Measurements from ENCODE around the gene FBXW12. TPM values are rescaled to one million over a fixed set of nuclear protein-coding genes. Genes with fewer than 3 reads are reported as not detected.

Gene FBXW12
- total and polyA plus RNA-seq, 2 of the 8 experiments (the other 6 are each of a cell fraction or from before 2014, with no cell fraction given), result 0.35 to 0.85 TPM

DNA sequence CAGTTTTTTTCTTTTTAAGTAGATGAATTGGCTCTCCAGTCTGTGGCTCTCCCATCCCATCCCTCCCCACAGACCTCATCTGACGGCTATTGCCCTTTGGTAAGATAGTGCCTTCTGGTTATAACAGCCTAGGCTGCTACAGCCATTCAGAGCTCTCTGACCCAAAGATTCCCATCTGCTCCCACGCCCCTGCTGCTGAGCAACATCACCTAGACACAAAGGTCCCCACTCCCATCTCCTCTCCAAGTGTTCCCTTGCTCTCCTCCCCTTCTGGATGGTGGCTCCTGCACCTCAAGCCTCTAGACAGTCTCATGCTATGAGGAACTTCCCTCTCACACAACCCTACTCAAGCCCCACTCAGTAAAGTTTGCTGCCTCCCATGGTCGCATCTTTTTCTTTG lies 23.7 kb downstream of the FBXW12 start:
- Histone ChIP-seq H3K27ac (ENCODE audit: low read depth, low read length) (no peak overlapping the region), H2BK5ac (ENCODE audit: low read depth, low read length) (no peak overlapping the region), H3K23ac (ENCODE audit: insufficient read length) (no peak overlapping the region), H3K56ac (replicated peaks; ENCODE audit: insufficient read length, low read depth, low read length) (no peak overlapping the region), H3K9me3 (ENCODE audit: insufficient read depth in 2 of 2, low read depth in 1 of 2, low read length in 1 of 2) (no peaks in the 10 kb centered on the region), H4K91ac (replicated peaks; ENCODE audit: insufficient read length, low read length) (no peak overlapping the region), H2BK20ac (ENCODE audit: low read length) (no peak overlapping the region), H3K36me3 (ENCODE audit: control insufficient read depth in 2 of 4, insufficient read depth in 4 of 4, low read length in 3 of 4) (no peaks in the 10 kb centered on the region), H3K14ac (ENCODE audit: insufficient read length) (no peak overlapping the region), H3K27me3 (replicated peaks in 1 of 4; ENCODE audit: control insufficient read depth in 3 of 4, extremely low read depth in 1 of 4, insufficient read depth in 3 of 4, low read length in 3 of 4) (no peaks in the 10 kb centered on the region), H3K4ac (replicated peaks; ENCODE audit: insufficient read length, low read depth, low read length) (no peak overlapping the region), H4K8ac (ENCODE audit: extremely low read depth, insufficient read depth, low read length) (no peak overlapping the region), H3K4me1 (replicated peaks in 1 of 4; ENCODE audit: control insufficient read depth in 3 of 4, insufficient read depth in 4 of 4, low read length in 3 of 4) (peaks cover 0 to 7% (median 4%) of the 10 kb centered on the region in 4 experiments; a peak in 3 of 7 replicates), H2BK12ac (ENCODE audit: low read depth, low read length) (no peak overlapping the region), H3K9ac (replicated peaks in 1 of 4; ENCODE audit: extremely low read depth in 1 of 4, low read depth in 3 of 4, low read length in 3 of 4) (no peak overlapping the region), H3K79me2 (ENCODE audit: control insufficient read depth in 1 of 2, insufficient read depth in 2 of 2, low read length in 2 of 2) (no peaks in the 10 kb centered on the region), H4K5ac (ENCODE audit: insufficient read length, low read depth, low read length) (no peak overlapping the region), H2BK15ac (ENCODE audit: low read length) (no peak overlapping the region), H3K18ac (ENCODE audit: extremely low read depth, low read length) (no peak overlapping the region), H2AFZ (ENCODE audit: low read length) (no peak overlapping the region), H3K23me2 (ENCODE audit: low read depth, low read length) (peaks cover 2% of the 10 kb centered on the region; the same call in 1 of the 2 replicates), H3K4me2 (ENCODE audit: insufficient read depth in 1 of 2, low read depth in 2 of 2, low read length in 2 of 2) (no peak overlapping the region), H4K20me1 (replicated peaks in 1 of 2; ENCODE audit: control insufficient read depth in 1 of 2, insufficient read depth in 2 of 2, low read length in 2 of 2) (peaks cover 2 to 5% of the 10 kb centered on the region in 2 experiments), H2BK120ac (replicated peaks; ENCODE audit: low read depth, low read length) (no peak overlapping the region), H2AK5ac (ENCODE audit: low read depth, low read length) (no peak overlapping the region), H3K4me3 (ENCODE audit: extremely low read depth in 1 of 4, insufficient read depth in 2 of 4, low read depth in 3 of 4, low read length in 4 of 4) (no peak overlapping the region), H3K79me1 (ENCODE audit: low read depth, low read length) (no peaks in the 10 kb centered on the region; the same call in 1 of the 2 replicates)
- WGBS, 2 experiments (ENCODE audit: extremely low coverage in 1 of 2, insufficient coverage in 1 of 2, insufficient read length in 1 of 2, insufficient replicate concordance in 2 of 2, low coverage in 1 of 2, low lambda C conversion rate in 2 of 2, missing lambda C conversion rate in 1 of 2), result 75% methylated on average over 3 of the region's 3 CpGs; no CpG with 5 or more reads in 1 of the 2 experiments
- ChIA-PET CTCF (ENCODE audit: partially characterized antibody) (interaction anchor here (0.6 to 2.5 kb wide), 5 partner anchors 12 to 257 kb away, joined by 3 to 12 read pairs (median 3); no protein-coding TSS in a partner anchor), POLR2A (ENCODE audit: partially characterized antibody) (interaction anchor here (0.7 to 1.9 kb wide), 7 partner anchors 12 to 48 kb away, joined by 3 to 6 read pairs (median 4); partner anchors contain the start of genes CCDC51 and TMA7)
- DNase-seq (ENCODE audit: low read depth in 1 of 2, low spot score in 2 of 2), result no peak
- no peak for FAIRE-seq
- TF ChIP-seq KDM4A (IDR thresholded peaks at IDR 0.05; ENCODE audit: low read depth, low read length, severe bottlenecking), result no peak
- no peak for TF ChIP-seq JUND (IDR thresholded peaks at IDR 0.05; ENCODE audit: low read length)
- TF ChIP-seq POLR2AphosphoS5 (IDR thresholded peaks at IDR 0.05; ENCODE audit: low read depth, low read length), result no peak
- no peak for TF ChIP-seq CBX8 (IDR thresholded peaks at IDR 0.05; ENCODE audit: borderline replicate concordance, low read depth, low read length)

All from H1 (cell line).